B cell (primary cell): ENCODE results near the gene ARSI.

Source experiments
- EZH2 ChIP-seq: IDR thresholded peaks from 2 replicates; pipeline ENCODE4 v1.6.1; 2012; ENCODE audit warnings: borderline replicate concordance, low read depth, mild to moderate bottlenecking, moderate library complexity, low read length; ENCODE audit not compliant: insufficient read depth, poor library complexity, severe bottlenecking
- TF ChIP-seq, protein P1 (sequence below): fragments of 200-600 bp; IDR thresholded peaks from one replicate; pipeline ENCODE4 v1.8.0; 2022; ENCODE audit warnings: antibody characterized with exemption, mild to moderate bottlenecking

- TF ChIP-seq, protein P1, sequence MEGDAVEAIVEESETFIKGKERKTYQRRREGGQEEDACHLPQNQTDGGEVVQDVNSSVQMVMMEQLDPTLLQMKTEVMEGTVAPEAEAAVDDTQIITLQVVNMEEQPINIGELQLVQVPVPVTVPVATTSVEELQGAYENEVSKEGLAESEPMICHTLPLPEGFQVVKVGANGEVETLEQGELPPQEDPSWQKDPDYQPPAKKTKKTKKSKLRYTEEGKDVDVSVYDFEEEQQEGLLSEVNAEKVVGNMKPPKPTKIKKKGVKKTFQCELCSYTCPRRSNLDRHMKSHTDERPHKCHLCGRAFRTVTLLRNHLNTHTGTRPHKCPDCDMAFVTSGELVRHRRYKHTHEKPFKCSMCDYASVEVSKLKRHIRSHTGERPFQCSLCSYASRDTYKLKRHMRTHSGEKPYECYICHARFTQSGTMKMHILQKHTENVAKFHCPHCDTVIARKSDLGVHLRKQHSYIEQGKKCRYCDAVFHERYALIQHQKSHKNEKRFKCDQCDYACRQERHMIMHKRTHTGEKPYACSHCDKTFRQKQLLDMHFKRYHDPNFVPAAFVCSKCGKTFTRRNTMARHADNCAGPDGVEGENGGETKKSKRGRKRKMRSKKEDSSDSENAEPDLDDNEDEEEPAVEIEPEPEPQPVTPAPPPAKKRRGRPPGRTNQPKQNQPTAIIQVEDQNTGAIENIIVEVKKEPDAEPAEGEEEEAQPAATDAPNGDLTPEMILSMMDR: no peak
- no peak for TF ChIP-seq EZH2
Measured at GRCh38 chr5:150320044-150320613, 17.4 kb upstream of the ARSI start.
